Kidney (tissue), 14 donors: ENCODE results near the gene PAQR8. TPM values are rescaled to one million over a fixed set of nuclear protein-coding genes. Genes with fewer than 3 reads are reported as not detected.

Source experiments
- DNase-seq, 5 donors: peaks; one replicate each; pipeline ENCODE4 v3.0.0-alpha.2; 2013 to 2020
- FAIRE-seq: peaks from 2 replicates; lab custom pipeline; 2012; peaks lifted over from hg19 to GRCh38; lab: Jason Lieb, UNC
- H3K27ac ChIP-seq, 2 donors: one replicate each; pipeline ENCODE4 v1.7.0; 2013; ENCODE audit warnings: low read depth in 2 of 2, low read length in 2 of 2, inconsistent platforms in 1 of 2
- H3K27me3 ChIP-seq: one replicate; pipeline ENCODE4 v1.7.1; 2013; ENCODE audit warnings: low read length, inconsistent platforms; ENCODE audit not compliant: control insufficient read depth, insufficient read depth
- H3K36me3 ChIP-seq, 3 donors: one replicate each; pipeline versions ENCODE4 v1.7.0 to v1.7.1; 2013; ENCODE audit warnings: low read length in 3 of 3, control low read depth in 1 of 3, inconsistent platforms in 1 of 3; ENCODE audit not compliant: insufficient read depth in 3 of 3, control insufficient read depth in 2 of 3
- H3K4me1 ChIP-seq, 3 donors: one replicate each; pipeline versions ENCODE4 v1.7.0 to v1.7.1; 2013; ENCODE audit warnings: low read length in 3 of 3, inconsistent platforms in 1 of 3, low read depth in 1 of 3; ENCODE audit not compliant: control insufficient read depth in 2 of 3, insufficient read depth in 2 of 3
- H3K4me3 ChIP-seq, 3 donors: one replicate each; pipeline versions ENCODE4 v1.7.0 to v1.8.1; 2013; ENCODE audit warnings: low read length in 3 of 3, control low read depth in 1 of 3, inconsistent platforms in 1 of 3
- H3K9ac ChIP-seq, 3 donors: one replicate each; pipeline versions ENCODE4 v1.7.0 to v1.7.1; 2013; ENCODE audit warnings: low read length in 3 of 3, control low read depth in 1 of 3, inconsistent platforms in 1 of 3
- H3K9me3 ChIP-seq, 3 donors: one replicate each; pipeline versions ENCODE4 v1.7.0 to v1.7.1; 2013; ENCODE audit warnings: low read length in 3 of 3, control low read depth in 1 of 3, inconsistent platforms in 1 of 3; ENCODE audit not compliant: control insufficient read depth in 2 of 3, insufficient read depth in 1 of 3
- intact Hi-C: fragments of 100-400 bp; cut with DNase I; formaldehyde crosslinking; loops from one replicate; pipeline ENCODE4 v1.11.1; 2022
- polyA plus RNA-seq: library from polyadenylated mRNA; stranded (reverse); fragments of 350-450 nt; fragmentation: Illumina TruSeq; extraction: RNeasy Lipid Tissue Mini Kit (QIAGEN cat#74804); gene quantifications from one replicate; pipeline ENCODE4 v1.2.3, GENCODE V29; 2014; ENCODE audit warnings: low read depth, low replicate concordance; ENCODE audit not compliant: insufficient read depth
- total RNA-seq: library from RNA; stranded (reverse); fragmentation: NEBNext Ultra II Directional; extraction: Animal tissue kit (Norgen Biotek cat#: 25700); gene quantifications from one replicate; pipeline ENCODE4 v1.2.1, GENCODE V29; 2021
- TF ChIP-seq, protein P1 (sequence below): IDR thresholded peaks from 3 replicates; pipeline ENCODE4 v1.5.1; 2012; ENCODE audit warnings: mild to moderate bottlenecking, moderate library complexity, borderline replicate concordance; ENCODE audit not compliant: insufficient read depth; ENCODE audit errors: extremely low read depth
- donor health status: control.
- donor health status: control.
- donor health status: control.
- donor health status: control.
- donor health status: control.
- donor health status: DM: yes; HTN: yes; CAD: no.
- donor health status: Normal renal cell carcinoma (clear cell type).

The PAQR8 gene
- total and polyA plus RNA-seq, 2 donors from 2014 or later, result 5.9 to 7.5 TPM

DNA sequence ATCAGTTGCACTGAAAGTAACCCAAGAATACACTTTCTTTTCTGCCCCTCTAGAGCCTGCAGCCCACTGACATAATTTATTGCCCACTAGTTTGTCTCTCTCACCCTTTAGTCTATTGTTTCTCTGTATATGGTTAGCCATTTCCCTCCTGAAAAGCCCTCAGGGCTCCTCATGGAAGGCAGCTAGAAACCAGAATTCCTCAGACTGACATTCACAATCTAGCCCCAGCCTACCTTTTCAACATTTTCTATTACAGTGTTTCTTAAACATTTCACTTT is 21.4 kb upstream of the PAQR8 start:
- TF ChIP-seq, protein P1, sequence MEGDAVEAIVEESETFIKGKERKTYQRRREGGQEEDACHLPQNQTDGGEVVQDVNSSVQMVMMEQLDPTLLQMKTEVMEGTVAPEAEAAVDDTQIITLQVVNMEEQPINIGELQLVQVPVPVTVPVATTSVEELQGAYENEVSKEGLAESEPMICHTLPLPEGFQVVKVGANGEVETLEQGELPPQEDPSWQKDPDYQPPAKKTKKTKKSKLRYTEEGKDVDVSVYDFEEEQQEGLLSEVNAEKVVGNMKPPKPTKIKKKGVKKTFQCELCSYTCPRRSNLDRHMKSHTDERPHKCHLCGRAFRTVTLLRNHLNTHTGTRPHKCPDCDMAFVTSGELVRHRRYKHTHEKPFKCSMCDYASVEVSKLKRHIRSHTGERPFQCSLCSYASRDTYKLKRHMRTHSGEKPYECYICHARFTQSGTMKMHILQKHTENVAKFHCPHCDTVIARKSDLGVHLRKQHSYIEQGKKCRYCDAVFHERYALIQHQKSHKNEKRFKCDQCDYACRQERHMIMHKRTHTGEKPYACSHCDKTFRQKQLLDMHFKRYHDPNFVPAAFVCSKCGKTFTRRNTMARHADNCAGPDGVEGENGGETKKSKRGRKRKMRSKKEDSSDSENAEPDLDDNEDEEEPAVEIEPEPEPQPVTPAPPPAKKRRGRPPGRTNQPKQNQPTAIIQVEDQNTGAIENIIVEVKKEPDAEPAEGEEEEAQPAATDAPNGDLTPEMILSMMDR, result no peak
- Histone ChIP-seq H3K27ac (no peak overlapping the region), H3K27me3 (no peaks in the 10 kb centered on the region), H3K4me1 (no peaks in the 10 kb centered on the region), H3K9ac (no peak overlapping the region), H3K9me3 (no peaks in the 10 kb centered on the region), H3K4me3 (no peak overlapping the region), H3K36me3 (no peaks in the 10 kb centered on the region)
- intact Hi-C loops, result no loop called here
- no peak for DNase-seq
- FAIRE-seq, result no peak

DNA sequence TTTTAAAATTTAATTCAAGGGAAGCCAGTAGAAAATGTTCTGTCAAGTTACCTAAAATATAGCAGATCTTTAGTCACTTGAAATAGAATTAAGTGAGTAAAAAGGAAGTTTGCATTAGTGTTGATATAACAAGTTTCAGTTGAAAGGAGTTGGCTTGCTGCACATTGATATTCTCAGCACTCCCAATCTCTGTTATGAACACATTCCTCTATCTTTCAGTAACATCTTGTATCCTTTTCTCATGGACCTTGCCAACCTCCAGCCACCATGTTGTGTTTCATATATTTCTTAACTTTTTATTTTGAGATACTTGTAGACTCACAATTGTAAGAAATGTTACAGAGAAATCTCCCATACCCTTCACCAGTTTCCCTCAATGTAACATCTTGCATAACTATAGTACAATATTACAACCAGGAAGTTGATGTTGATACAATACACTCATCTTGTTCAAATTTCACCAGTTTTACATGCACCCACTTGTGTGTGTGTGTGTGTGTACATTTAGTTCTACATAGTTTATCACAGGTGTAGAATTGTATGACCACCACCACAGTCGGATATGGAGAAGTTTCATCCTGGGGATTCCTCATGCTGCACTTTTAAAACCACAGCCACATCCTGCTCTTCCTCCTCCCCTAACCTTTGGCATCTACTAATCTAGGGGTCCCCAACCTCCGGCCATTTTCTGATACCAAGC is 20.2 kb upstream of the PAQR8 start:
- FAIRE-seq (no peak), DNase-seq (no peak)
- Histone ChIP-seq H3K27ac (no peak overlapping the region), H3K9ac (no peak overlapping the region), H3K36me3 (no peaks in the 10 kb centered on the region), H3K4me1 (no peaks in the 10 kb centered on the region), H3K4me3 (no peak overlapping the region), H3K27me3 (no peaks in the 10 kb centered on the region), H3K9me3 (no peaks in the 10 kb centered on the region)
- intact Hi-C loops, result no loop called here
- TF ChIP-seq, protein P1, result no peak

DNA sequence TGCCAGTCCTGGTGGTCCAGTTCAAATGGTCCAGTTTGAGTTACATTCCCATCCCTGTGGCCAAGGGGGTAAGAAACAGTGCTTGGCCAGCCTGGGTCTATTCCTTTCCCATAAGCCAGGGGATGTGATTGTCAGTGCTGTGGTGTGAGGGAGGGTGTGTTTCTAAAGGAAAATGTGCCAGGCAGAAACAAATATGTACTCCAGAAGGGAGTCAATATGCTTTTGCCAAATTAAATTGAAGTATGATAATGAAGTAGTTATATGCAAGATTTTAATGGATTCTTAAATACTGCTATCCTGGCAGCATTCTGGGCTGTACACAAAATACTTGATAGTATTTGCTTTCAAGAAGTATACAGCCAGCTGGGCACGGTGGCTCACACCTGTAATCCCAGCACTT is 16.6 kb upstream of the PAQR8 start:
- Histone ChIP-seq H3K9ac (no peak overlapping the region), H3K27ac (no peak overlapping the region), H3K4me1 (no peaks in the 10 kb centered on the region), H3K4me3 (no peak overlapping the region), H3K9me3 (no peaks in the 10 kb centered on the region), H3K27me3 (no peaks in the 10 kb centered on the region), H3K36me3 (no peaks in the 10 kb centered on the region)
- intact Hi-C loops, result no loop called here
- DNase-seq (no peak), FAIRE-seq (no peak)
- TF ChIP-seq, protein P1, result no peak

DNA sequence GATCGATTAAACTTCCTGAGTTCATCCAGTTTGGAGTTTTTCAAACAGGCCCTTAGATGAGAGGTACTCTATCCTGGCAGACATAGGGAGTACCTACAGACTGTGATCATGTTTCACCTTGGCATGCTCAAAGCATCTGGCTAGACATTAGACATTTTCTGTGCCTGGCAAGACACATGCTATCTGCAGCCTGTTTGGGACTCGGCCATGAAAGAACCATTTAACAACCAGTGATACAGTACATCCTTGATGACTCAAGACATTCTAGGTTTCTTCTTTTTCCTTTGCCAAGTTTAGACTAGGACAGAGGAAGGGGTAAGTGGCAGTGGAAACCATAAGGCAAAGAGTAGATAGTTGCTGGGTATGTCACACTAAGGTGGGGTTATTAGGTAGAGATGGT is 15.4 kb upstream of the PAQR8 start:
- FAIRE-seq (no peak), DNase-seq (no peak)
- TF ChIP-seq, protein P1, result no peak
- Histone ChIP-seq H3K27me3 (no peaks in the 10 kb centered on the region), H3K4me1 (no peaks in the 10 kb centered on the region), H3K9me3 (no peaks in the 10 kb centered on the region), H3K4me3 (no peak overlapping the region), H3K9ac (no peak overlapping the region), H3K27ac (no peak overlapping the region), H3K36me3 (no peaks in the 10 kb centered on the region)
- intact Hi-C loops, result no loop called here
